ENCODE measurements around the gene ZBTB7C. TPM values are rescaled to one million over a fixed set of nuclear protein-coding genes. Genes with fewer than 3 reads are reported as not detected.

Gene ZBTB7C
- total RNA-seq, 2 donors from 2014 or later, result 25.1 to 36.4 TPM

- Histone ChIP-seq H3K4me1 (no peaks in the 10 kb centered on the region), H3K9me3 (no peaks in the 10 kb centered on the region), H3K27me3 (no peaks in the 10 kb centered on the region), H3K27ac (no peak overlapping the region), H3K4me3 (no peak overlapping the region), H3K9ac (ENCODE audit: low read depth in 2 of 2, low read length in 2 of 2) (no peak overlapping the region), H3K36me3 (no peaks in the 10 kb centered on the region)
- no peak for TF ChIP-seq CTCF (IDR thresholded peaks at IDR 0.05)
- DNase-seq, result no peak
- intact Hi-C loops (cut with DNase I), result no loop called here
These were observed 422.4 kb downstream of the ZBTB7C start for GRCh38 chr18:47986620-47987387.

DNA sequence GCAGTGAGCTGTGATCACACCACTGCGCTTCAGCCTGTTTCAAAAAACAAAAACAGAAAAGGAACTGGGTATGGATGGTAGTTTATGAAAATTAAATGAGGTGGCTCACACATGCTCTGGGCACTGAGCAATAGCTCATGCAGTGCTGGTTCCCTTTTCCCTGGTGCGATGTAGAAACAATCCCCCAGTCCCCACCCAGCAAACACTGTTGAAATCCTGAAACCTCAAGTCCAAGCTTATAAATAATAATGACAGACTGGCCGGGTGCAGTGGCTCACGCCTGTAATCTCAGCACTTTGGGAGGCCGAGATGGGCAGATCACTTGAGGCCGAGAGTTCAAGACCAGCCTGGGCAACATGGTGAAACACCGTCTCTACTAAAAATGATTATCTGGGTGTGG, 423.3 kb downstream of the ZBTB7C start:
- Histone ChIP-seq H3K9me3 (no peaks in the 10 kb centered on the region), H3K9ac (ENCODE audit: low read depth in 2 of 2, low read length in 2 of 2) (no peak overlapping the region), H3K4me1 (no peaks in the 10 kb centered on the region), H3K27me3 (no peaks in the 10 kb centered on the region), H3K4me3 (no peak overlapping the region), H3K27ac (no peak overlapping the region), H3K36me3 (no peaks in the 10 kb centered on the region)
- no peak for DNase-seq
- intact Hi-C loops (cut with DNase I), result no loop called here
- TF ChIP-seq CTCF (IDR thresholded peaks at IDR 0.05), result no peak

DNA sequence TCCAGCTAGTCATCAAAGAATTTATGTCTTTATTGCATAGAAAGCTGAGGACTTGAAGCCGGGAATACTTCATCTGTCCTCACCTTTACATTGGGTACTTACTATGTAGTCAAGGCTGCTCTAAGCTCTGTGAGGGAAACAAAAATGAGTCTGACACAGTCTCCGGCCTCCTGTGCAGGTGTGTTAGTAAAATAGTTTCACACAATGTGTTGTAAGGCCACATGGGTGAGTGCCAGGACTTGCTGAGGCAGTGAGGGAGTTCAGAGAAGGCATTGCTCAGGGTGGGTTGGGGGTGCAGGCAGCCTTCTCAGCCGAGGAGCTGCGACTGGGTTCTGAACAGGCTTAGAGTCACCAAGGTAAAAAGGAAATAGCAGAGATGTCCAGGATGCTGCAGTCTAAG, 424.2 kb downstream of the ZBTB7C start:
- no peaks in the 10 kb centered on the region for H3K36me3 ChIP-seq
- no peak overlapping the region for H3K9ac ChIP-seq (ENCODE audit: low read depth in 2 of 2, low read length in 2 of 2)
- no peak overlapping the region for H3K27ac ChIP-seq
- no peak for DNase-seq
- intact Hi-C loops (cut with DNase I), result no loop called here
- H3K4me1 ChIP-seq, result no peaks in the 10 kb centered on the region
- no peak for TF ChIP-seq CTCF (IDR thresholded peaks at IDR 0.05)
- no peaks in the 10 kb centered on the region for H3K9me3 ChIP-seq
- no peak overlapping the region for H3K4me3 ChIP-seq
- no peaks in the 10 kb centered on the region for H3K27me3 ChIP-seq

GRCh38 chr18:47983946-47984345, 425.2 kb downstream of the ZBTB7C start:
- Histone ChIP-seq H3K9ac (ENCODE audit: low read depth in 2 of 2, low read length in 2 of 2) (no peak overlapping the region), H3K4me1 (no peaks in the 10 kb centered on the region), H3K36me3 (no peaks in the 10 kb centered on the region), H3K27ac (no peak overlapping the region), H3K27me3 (no peaks in the 10 kb centered on the region), H3K9me3 (no peaks in the 10 kb centered on the region), H3K4me3 (no peak overlapping the region)
- no peak for TF ChIP-seq CTCF (IDR thresholded peaks at IDR 0.05)
- DNase-seq, result no peak
- intact Hi-C loops (cut with DNase I), result no loop called here

- TF ChIP-seq CTCF (IDR thresholded peaks at IDR 0.05), result no peak
- intact Hi-C loops (cut with DNase I), result no loop called here
- Histone ChIP-seq H3K9me3 (no peaks in the 10 kb centered on the region), H3K4me3 (no peak overlapping the region), H3K4me1 (no peaks in the 10 kb centered on the region), H3K36me3 (no peaks in the 10 kb centered on the region), H3K9ac (ENCODE audit: low read depth in 2 of 2, low read length in 2 of 2) (no peak overlapping the region), H3K27me3 (no peaks in the 10 kb centered on the region), H3K27ac (no peak overlapping the region)
- DNase-seq, result no peak
These were observed 426.1 kb downstream of the ZBTB7C start for GRCh38 chr18:47983055-47983454.

All from colonic mucosa (tissue), 4 donors.